SK-N-SH treated with all-trans-retinoic acid at 6 μM for 48 hours (cell line): ENCODE measurements around the gene PHF23.

Source experiments
- ATAC-seq: fragments of 200-7000 bp; cut with Tn5 transposase; 3 replicates; pipeline ENCODE4 v1.9.1; 2020; ENCODE audit warnings: mild to moderate bottlenecking, moderate library complexity
- BACH2 ChIP-seq: fragments of 250-450 bp; sonication (Bioruptor Pico); IDR thresholded peaks from 2 replicates; pipeline ENCODE4 v1.9.0; 2021; ENCODE audit warnings: mild to moderate bottlenecking, borderline replicate concordance
- CREB5 ChIP-seq: fragments of 250-450 bp; sonication (Bioruptor Pico); IDR thresholded peaks from 2 replicates; pipeline ENCODE4 v1.5.1; 2020; ENCODE audit warnings: low read depth, mild to moderate bottlenecking, moderate library complexity
- CSDC2 ChIP-seq: fragments of 250-450 bp; sonication (Bioruptor Pico); IDR thresholded peaks from 2 replicates; pipeline ENCODE4 v1.5.0; 2020; ENCODE audit warnings: mild to moderate bottlenecking, moderate library complexity
- ESRRG ChIP-seq: fragments of 250-450 bp; sonication (Bioruptor Pico); IDR thresholded peaks from 2 replicates; pipeline ENCODE4 v1.6.1; 2021; ENCODE audit warnings: mild to moderate bottlenecking
- ISL1 ChIP-seq: fragments of 250-450 bp; sonication (Bioruptor Pico); IDR thresholded peaks from 2 replicates; pipeline ENCODE4 v2.1.2; 2022; ENCODE audit warnings: mild to moderate bottlenecking, moderate library complexity
- PATZ1 ChIP-seq: fragments of 250-450 bp; sonication (Bioruptor Pico); IDR thresholded peaks from 2 replicates; pipeline ENCODE4 v1.8.0; 2020; ENCODE audit warnings: mild to moderate bottlenecking, moderate library complexity, borderline replicate concordance
- POU6F1 ChIP-seq: fragments of 250-450 bp; sonication (Bioruptor Pico); IDR thresholded peaks from 2 replicates; pipeline ENCODE4 v1.8.0; 2021; ENCODE audit warnings: low read depth, mild to moderate bottlenecking, moderate library complexity, borderline replicate concordance
- RARB ChIP-seq: fragments of 250-450 bp; sonication (Bioruptor Pico); IDR thresholded peaks from 2 replicates; pipeline ENCODE4 v1.8.0; 2021; ENCODE audit warnings: mild to moderate bottlenecking, moderate library complexity
- TCF4 ChIP-seq: fragments of 250-450 bp; sonication (Bioruptor Pico); IDR thresholded peaks from 2 replicates; pipeline ENCODE4 v1.8.0; 2021; ENCODE audit warnings: mild to moderate bottlenecking, moderate library complexity, borderline replicate concordance
- TOX ChIP-seq: fragments of 250-450 bp; sonication (Bioruptor Pico); IDR thresholded peaks from 2 replicates; pipeline ENCODE4 v1.8.0; 2021; ENCODE audit warnings: mild to moderate bottlenecking, moderate library complexity, borderline replicate concordance
- TSHZ2 ChIP-seq: fragments of 250-450 bp; sonication (Bioruptor Pico); IDR thresholded peaks from 2 replicates; pipeline ENCODE4 v1.5.0; 2020; ENCODE audit warnings: mild to moderate bottlenecking, moderate library complexity
- ZC3H10 ChIP-seq: fragments of 250-450 bp; sonication (Bioruptor Pico); IDR thresholded peaks from 2 replicates; pipeline ENCODE4 v1.5.1; 2021; ENCODE audit warnings: mild to moderate bottlenecking, moderate library complexity
- ZFP3 ChIP-seq: fragments of 250-450 bp; sonication (Bioruptor Pico); IDR thresholded peaks from 2 replicates; pipeline ENCODE4 v1.5.0; 2020; ENCODE audit warnings: mild to moderate bottlenecking, moderate library complexity
- ZFP30 ChIP-seq: fragments of 450-650 bp; formaldehyde crosslinking; IDR thresholded peaks from 2 replicates; pipeline ENCODE4 v1.5.0; 2022; ENCODE audit warnings: mild to moderate bottlenecking, moderate library complexity
- ZNF8 ChIP-seq: fragments of 450-650 bp; formaldehyde crosslinking; IDR thresholded peaks from 2 replicates; pipeline ENCODE4 v1.5.0; 2020; ENCODE audit warnings: mild to moderate bottlenecking, moderate library complexity

Gene PHF23

GRCh38 chr17:7252176-7253043, 13.2 kb upstream of the PHF23 start, which contains the start of gene ELP5:
Gene ELP5 (plus strand): TSS chr17:7252215. CDS start chr17:7252551, 336 bp downstream.
- ATAC-seq = peak; percentile 81
- TF ChIP-seq TSHZ2 (CRISPR knock-in tag) = peak; percentile 65; the same call in 1 of the 2 replicates
- TF ChIP-seq PATZ1 (CRISPR knock-in tag) = no peak
- TF ChIP-seq ZFP3 (CRISPR knock-in tag) = peak; percentile 36; the same call in 1 of the 2 replicates
- TF ChIP-seq BACH2 (CRISPR knock-in tag) = no peak
- TF ChIP-seq CREB5 = no peak
- no peak for TF ChIP-seq ZNF8 (CRISPR knock-in tag)
- no peak for TF ChIP-seq RARB (CRISPR knock-in tag)
- TF ChIP-seq ESRRG (CRISPR knock-in tag) = no peak

GRCh38 chr17:7251661-7252175, 12.5 kb upstream of the PHF23 start, which contains the start of gene CTDNEP1:
Gene CTDNEP1 (minus strand): TSS chr17:7251734. CDS start chr17:7251296, 438 bp downstream.
- TF ChIP-seq ZFP3 (CRISPR knock-in tag) (no peak), ESRRG (CRISPR knock-in tag) (no peak), ZFP30 (CRISPR knock-in tag) (no peak), PATZ1 (CRISPR knock-in tag) (no peak), ZC3H10 (no peak), CSDC2 (CRISPR knock-in tag) (no peak), TSHZ2 (CRISPR knock-in tag) (no peak), RARB (CRISPR knock-in tag) (no peak), POU6F1 (CRISPR knock-in tag) (no peak), TOX (CRISPR knock-in tag) (no peak), ISL1 (CRISPR knock-in tag) (no peak), TCF4 (CRISPR knock-in tag) (no peak)
- ATAC-seq = peak; percentile 95
